Progenitor cell of endocrine pancreas (in vitro differentiated cells): Measurements from ENCODE around the gene SNTG2. TPM values are rescaled to one million over a fixed set of nuclear protein-coding genes. Genes with fewer than 3 reads are reported as not detected.

Experiments used
- DNase-seq: peaks from one replicate; pipeline ENCODE4 v3.0.0; 2021; ENCODE audit warnings: low spot score; ENCODE audit not compliant: unreplicated experiment
- H3K27ac Mint-ChIP-seq: 2 replicates; pipeline ENCODE4 v1.8.0; 2021; ENCODE audit warnings: mild to moderate bottlenecking, moderate library complexity, mixed read lengths
- H3K27me3 Mint-ChIP-seq: 2 replicates; pipeline ENCODE4 v1.8.0; 2021; ENCODE audit warnings: mixed read lengths
- H3K36me3 Mint-ChIP-seq: 2 replicates; pipeline ENCODE4 v1.8.0; 2022; ENCODE audit warnings: mixed read lengths; ENCODE audit not compliant: insufficient read depth
- H3K4me1 Mint-ChIP-seq: 2 replicates; pipeline ENCODE4 v1.8.0; 2021; ENCODE audit warnings: low read depth, mixed read lengths
- H3K4me3 Mint-ChIP-seq: 2 replicates; pipeline ENCODE4 v1.8.0; 2021; ENCODE audit warnings: low read depth, mild to moderate bottlenecking, moderate library complexity, mixed read lengths
- H3K9me3 Mint-ChIP-seq: 2 replicates; pipeline ENCODE4 v1.8.0; 2021; ENCODE audit warnings: low read depth, mixed read lengths
- CTCF ChIP-seq: fragments of 200-600 bp; sonication (generic); IDR thresholded peaks from one replicate; pipeline ENCODE4 v1.5.0; 2021; ENCODE audit warnings: antibody characterized with exemption, mild to moderate bottlenecking; ENCODE audit not compliant: unreplicated experiment
- total RNA-seq: library from RNA; stranded (reverse); gene quantifications from 2 replicates; pipeline ENCODE4 v1.2.1, GENCODE V29; 2021

SNTG2 gene
- total RNA-seq, 1 donor from 2014 or later, result 0.50 TPM

- H3K27me3 Mint-ChIP-seq, result peaks cover 18% of the 10 kb centered on the region
- TF ChIP-seq CTCF, result no peak
- no peak overlapping the region for H3K27ac Mint-ChIP-seq
- DNase-seq, result no peak
- H3K4me3 Mint-ChIP-seq, result no peak overlapping the region
- H3K36me3 Mint-ChIP-seq, result no peaks in the 10 kb centered on the region
- H3K9me3 Mint-ChIP-seq, result no peaks in the 10 kb centered on the region
- H3K4me1 Mint-ChIP-seq, result no peaks in the 10 kb centered on the region
These were observed 300.9 kb downstream of the SNTG2 start for GRCh38 chr2:1251520-1251919.

- Mint-ChIP-seq H3K36me3 (no peaks in the 10 kb centered on the region), H3K27me3 (peaks cover 19% of the 10 kb centered on the region), H3K4me3 (no peak overlapping the region), H3K27ac (no peak overlapping the region), H3K4me1 (no peaks in the 10 kb centered on the region), H3K9me3 (no peaks in the 10 kb centered on the region)
- DNase-seq, result no peak
- TF ChIP-seq CTCF, result no peak
These were observed 303.0 kb downstream of the SNTG2 start for GRCh38 chr2:1253629-1254028.

GRCh38 chr2:1254662-1255343 is 304.2 kb downstream of the SNTG2 start:
- Mint-ChIP-seq H3K4me3 (no peak overlapping the region), H3K36me3 (no peaks in the 10 kb centered on the region), H3K4me1 (no peaks in the 10 kb centered on the region), H3K27ac (no peak overlapping the region), H3K9me3 (no peaks in the 10 kb centered on the region), H3K27me3 (peaks cover 19% of the 10 kb centered on the region)
- no peak for TF ChIP-seq CTCF
- DNase-seq, result no peak

GRCh38 chr2:1256632-1257324 is 306.1 kb downstream of the SNTG2 start:
- TF ChIP-seq CTCF, result no peak
- no peak overlapping the region for H3K27ac Mint-ChIP-seq
- H3K36me3 Mint-ChIP-seq, result no peaks in the 10 kb centered on the region
- no peak overlapping the region for H3K4me3 Mint-ChIP-seq
- H3K27me3 Mint-ChIP-seq, result peaks cover 13% of the 10 kb centered on the region
- H3K9me3 Mint-ChIP-seq, result no peaks in the 10 kb centered on the region
- H3K4me1 Mint-ChIP-seq, result no peaks in the 10 kb centered on the region
- no peak for DNase-seq

GRCh38 chr2:1257334-1257733 is 306.7 kb downstream of the SNTG2 start:
- H3K9me3 Mint-ChIP-seq, result no peaks in the 10 kb centered on the region
- H3K4me1 Mint-ChIP-seq, result no peaks in the 10 kb centered on the region
- no peak for TF ChIP-seq CTCF
- H3K27me3 Mint-ChIP-seq, result peaks cover 13% of the 10 kb centered on the region
- no peak overlapping the region for H3K27ac Mint-ChIP-seq
- no peak overlapping the region for H3K4me3 Mint-ChIP-seq
- DNase-seq, result no peak
- no peaks in the 10 kb centered on the region for H3K36me3 Mint-ChIP-seq
